ENCODE data around the gene SNAP29.
"Not testable (repeated sequence)": the region's sequence is repeated elsewhere in the genome, so short reads cannot be mapped to it uniquely, and the experiment has no call there.

The SNAP29 gene

GRCh38 chr22:20935049-20935448 is 76.2 kb downstream of the SNAP29 start:
- DNase-seq = not testable (repeated sequence)

GRCh38 chr22:20935780-20936539 is 77.2 kb downstream of the SNAP29 start:
- not testable (repeated sequence) for DNase-seq

DNA sequence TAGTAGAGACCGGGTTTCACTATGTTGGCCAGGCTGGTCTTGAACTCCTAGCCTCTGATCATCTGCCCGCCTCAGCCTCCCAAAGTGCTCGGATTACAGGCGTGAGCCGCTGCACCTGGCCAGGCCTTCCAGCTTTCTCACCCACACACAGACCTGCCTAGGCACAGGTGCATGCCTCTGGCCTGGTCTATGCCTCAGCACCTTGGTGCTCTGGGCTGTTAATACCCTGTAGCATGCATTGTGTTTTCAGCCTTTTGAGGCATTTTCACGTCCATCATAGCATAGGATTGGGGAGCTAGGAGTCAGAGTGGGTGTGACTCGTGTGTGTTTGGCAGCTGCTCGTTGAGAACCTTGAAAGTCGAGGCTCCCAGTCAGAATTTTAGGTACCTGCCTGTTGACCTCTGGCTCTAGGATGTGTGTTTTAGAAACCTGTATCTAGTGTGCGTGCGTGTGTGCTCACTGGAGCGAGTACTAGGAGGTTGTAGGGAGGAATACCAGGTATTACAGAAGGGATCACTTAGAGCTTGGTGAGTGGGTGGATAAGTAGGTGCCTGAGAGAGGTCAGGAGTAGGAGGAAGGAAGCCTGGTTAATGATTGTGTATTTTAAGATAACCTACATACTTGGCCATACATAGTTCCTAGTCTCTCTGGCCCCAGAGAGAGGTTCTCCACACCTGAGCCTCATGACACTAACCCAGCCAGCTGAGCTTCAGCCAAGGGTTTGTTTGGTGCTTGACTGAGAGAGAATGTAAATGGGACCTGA is 78.4 kb downstream of the SNAP29 start:
- DNase-seq = no peak

DNA sequence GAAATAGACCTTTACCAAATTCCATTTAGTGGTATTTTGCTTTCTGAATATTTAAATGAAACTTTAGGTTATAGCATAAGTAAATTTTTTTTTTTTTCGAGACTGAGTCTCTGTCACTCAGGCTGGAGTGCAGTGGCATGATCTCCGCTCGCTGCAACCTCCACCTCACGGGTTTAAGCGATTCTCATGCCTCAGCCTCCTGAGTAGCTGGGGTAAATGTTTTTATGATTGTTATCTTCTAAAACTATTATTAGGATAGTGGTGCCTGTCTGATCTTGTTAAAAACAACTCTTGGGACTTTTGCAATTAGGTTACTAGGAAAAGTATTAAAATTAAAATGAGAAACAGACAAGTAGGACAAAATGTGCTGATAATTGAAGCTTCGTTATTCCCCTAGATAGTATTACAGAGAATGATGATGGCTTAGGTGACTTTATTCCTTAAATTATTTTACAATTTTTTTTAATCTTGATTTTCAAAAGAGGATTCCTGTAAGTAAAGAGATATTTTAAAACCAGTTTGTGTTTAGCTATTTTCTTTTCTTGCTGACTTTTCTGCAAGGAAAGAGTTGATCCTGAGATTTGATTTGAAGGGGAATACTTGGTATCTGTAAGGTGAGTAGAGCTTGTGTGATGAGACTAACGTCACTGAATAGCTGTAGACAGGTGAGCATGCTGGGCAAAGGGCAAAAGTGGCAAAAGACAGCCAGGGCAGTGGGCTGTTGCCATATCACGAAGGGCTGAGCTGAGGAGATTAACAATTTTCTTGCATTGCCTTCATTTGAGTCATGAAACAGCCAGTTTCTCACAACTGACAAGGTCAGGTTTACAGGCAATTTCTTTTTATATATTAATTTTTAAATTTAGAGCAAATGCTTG is 79.2 kb downstream of the SNAP29 start:
- no peak for DNase-seq

DNA sequence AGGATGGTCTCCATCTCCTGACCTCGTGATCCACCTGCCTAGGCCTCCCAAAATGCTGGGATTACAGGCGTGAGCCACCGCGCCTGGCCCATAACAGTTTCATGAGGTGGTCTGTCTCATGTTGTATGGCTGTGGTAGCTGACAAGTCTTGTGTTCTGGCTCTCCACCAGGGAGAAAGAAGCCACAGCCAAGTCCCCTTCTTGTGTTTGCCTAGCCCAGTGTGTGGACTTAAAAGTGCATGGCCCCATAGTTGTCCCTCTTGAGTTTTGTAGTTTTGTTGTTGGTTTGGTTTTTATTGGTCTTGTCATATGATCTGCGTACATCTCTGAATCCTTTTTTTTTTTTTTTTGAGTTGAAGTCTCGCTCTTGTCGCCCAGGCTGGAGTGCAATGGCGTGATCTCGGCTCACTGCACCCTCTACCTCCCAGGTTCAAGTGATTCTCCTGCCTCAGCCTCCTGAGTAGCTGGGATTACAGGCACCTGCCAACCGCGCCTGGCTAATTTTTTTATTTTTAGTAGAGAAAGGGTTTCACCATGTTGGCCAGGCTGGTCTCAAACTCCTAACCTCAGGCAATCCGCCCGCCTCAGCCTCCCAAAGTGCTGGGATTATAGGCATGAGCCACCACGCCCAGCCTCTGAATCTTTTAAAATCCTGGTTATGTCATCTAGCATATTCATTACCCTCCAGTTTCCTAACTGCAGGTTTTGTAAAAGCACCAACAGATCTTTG is 80.8 kb downstream of the SNAP29 start:
- not testable (repeated sequence) for DNase-seq

- no peak for DNase-seq
Measured at GRCh38 chr22:20940186-20940651, 81.4 kb downstream of the SNAP29 start.
